GM12865 (cell line): ENCODE measurements around the gene CRYBG2.

Experiments
- DNase-seq: peaks from one replicate; pipeline ENCODE4 v3.0.0; 2010; ENCODE audit warnings: low read depth
- H3K4me3 ChIP-seq: 2 replicates; pipeline ENCODE4 v1.5.1; 2011; ENCODE audit warnings: mild to moderate bottlenecking, low read depth, low read length, control low read depth
- CTCF ChIP-seq: IDR thresholded peaks from 2 replicates; pipeline ENCODE4 v1.5.1; 2011; ENCODE audit warnings: low read length, control low read depth, low read depth, inconsistent platforms; ENCODE audit not compliant: insufficient read depth; ENCODE audit errors: missing control alignments

Gene CRYBG2

GRCh38 chr1:26277719-26278118, 76.2 kb downstream of the CRYBG2 start:
- no peak for TF ChIP-seq CTCF
- no peak overlapping the region for H3K4me3 ChIP-seq
- no peak for DNase-seq

DNA sequence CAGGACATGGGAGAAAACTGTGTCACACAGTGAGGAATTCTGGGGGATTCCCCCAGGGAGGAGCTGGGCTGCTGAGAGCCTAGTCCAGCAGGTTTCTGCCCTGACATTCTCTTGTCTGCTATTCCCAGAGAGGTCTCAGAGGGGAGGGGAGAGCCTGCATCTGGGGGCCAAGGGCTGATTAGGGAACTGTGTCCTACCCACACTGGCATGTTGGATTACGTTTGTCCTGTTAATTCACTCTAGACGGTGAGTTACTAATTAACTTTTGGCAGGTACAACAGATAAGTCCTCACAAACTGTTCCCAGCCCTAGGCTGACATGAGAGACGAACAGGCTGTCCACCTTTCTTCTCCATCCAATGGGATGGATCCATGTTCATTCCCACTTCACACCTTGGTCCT, 76.7 kb downstream of the CRYBG2 start:
- TF ChIP-seq CTCF: no peak
- DNase-seq: no peak
- H3K4me3 ChIP-seq: no peak overlapping the region

- no peak for TF ChIP-seq CTCF
- DNase-seq: no peak
- no peak overlapping the region for H3K4me3 ChIP-seq
Measured at GRCh38 chr1:26276432-26276838, 77.5 kb downstream of the CRYBG2 start.

DNA sequence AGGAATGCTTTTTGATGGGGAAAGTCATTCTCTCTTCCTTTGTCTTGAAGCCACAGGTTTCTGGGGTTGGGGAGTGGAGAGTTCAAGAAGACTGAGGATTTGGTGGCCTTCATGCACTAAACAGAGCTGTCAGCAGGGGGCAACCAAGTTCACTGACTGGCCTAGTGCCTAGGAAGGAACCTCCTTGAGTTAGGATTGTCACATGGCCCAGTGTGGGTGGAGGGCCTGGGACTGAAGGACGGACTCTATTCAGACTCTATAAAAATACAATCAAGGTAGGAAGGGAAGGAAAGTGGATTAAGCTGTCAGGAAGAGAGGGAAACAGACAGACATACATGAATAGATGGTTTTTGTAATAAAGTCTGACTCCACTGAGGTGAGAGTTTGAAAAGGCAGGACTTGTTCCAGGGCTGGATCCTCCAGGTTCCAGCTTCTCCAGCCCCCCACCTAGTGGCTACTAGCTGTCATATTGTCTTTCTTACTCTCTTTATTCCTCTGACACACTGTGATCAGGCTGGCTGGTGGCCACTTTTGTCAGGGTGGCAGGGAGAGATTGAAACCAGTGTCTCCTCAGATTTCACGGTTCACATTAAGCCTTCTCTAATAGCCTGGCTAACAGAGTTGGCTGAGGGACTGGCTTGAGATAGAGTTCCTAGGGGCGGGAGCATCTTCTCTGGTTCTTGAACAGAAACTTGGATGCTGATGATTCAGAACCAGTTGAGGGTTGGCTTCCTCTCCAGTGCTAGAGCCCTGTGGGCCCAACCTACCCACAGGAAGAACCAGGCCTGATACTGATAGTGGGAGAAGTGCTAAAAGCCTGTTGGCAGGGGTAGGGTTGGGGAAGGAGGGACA, 78.1 kb downstream of the CRYBG2 start:
- no peak overlapping the region for H3K4me3 ChIP-seq
- peak; percentile 93 for TF ChIP-seq CTCF
- DNase-seq: peak; percentile 85

DNA sequence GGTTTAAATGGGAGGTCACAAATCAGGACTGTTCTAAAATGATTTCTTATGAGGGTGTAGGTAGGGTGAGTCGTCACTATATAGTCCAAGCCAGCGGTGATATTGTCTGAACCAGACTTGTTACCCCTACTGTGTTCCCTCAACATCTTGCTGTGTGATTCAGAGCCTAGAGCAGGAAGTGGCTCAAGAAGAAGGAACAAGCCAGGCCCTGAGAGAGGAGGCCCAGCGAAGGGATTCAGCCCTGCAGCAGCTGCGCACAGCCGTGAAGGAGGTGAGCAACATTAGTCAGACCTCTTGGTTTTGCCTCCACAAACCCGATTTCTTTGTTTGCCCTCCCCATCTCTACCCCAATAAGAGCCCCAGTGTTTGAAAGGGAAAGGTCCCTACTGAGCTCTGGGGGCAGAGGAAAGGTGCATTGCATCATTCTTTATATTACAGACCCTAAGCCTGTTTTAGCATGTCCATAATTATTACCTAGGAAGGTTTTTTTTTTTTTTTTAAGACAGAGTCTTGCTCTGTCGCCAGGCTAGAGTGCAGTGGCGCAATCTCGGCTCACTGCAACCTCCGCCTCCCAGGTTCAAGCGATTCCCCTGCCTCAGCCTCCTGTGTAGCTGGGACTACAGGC, 79.0 kb downstream of the CRYBG2 start:
- peak; percentile 24 for DNase-seq
- no peak for TF ChIP-seq CTCF

More for the DNA sequence above, 79.0 kb downstream of the CRYBG2 start:
- H3K4me3 ChIP-seq: no peak overlapping the region
